D721Med (cell line): ENCODE data around the gene LCP1.

Source experiments
- DNase-seq: peaks from one replicate; pipeline ENCODE4 v3.0.0; 2011; ENCODE audit warnings: low spot score; ENCODE audit not compliant: insufficient read length
- FAIRE-seq: peaks from 2 replicates; lab custom pipeline; 2011; peaks lifted over from hg19 to GRCh38; lab: Jason Lieb, UNC
- CTCF ChIP-seq: IDR thresholded peaks from 2 replicates; pipeline ENCODE4 v1.5.1; 2012; ENCODE audit warnings: mild to moderate bottlenecking, control low read depth; ENCODE audit not compliant: insufficient read depth; ENCODE audit errors: missing control alignments

Gene LCP1

GRCh38 chr13:46179969-46180763 is 1.8 kb downstream of the LCP1 start:
- FAIRE-seq = no peak

GRCh38 chr13:46179491-46179908 is 2.5 kb downstream of the LCP1 start:
- no peak for DNase-seq
- no peak for FAIRE-seq
- TF ChIP-seq CTCF = no peak

More at GRCh38 chr13:46179969-46180763, 1.8 kb downstream of the LCP1 start:
- no peak for DNase-seq
- TF ChIP-seq CTCF = no peak

- FAIRE-seq (no peak), DNase-seq (no peak)
- no peak for TF ChIP-seq CTCF
Measured at GRCh38 chr13:46178821-46179220, 3.2 kb downstream of the LCP1 start.

- DNase-seq (no peak), FAIRE-seq (no peak)
- no peak for TF ChIP-seq CTCF
Measured at GRCh38 chr13:46178143-46178542, 3.8 kb downstream of the LCP1 start.

- FAIRE-seq = no peak
- TF ChIP-seq CTCF = no peak
- no peak for DNase-seq
Measured at GRCh38 chr13:46176756-46177155, 5.2 kb downstream of the LCP1 start.

GRCh38 chr13:46173656-46174055 is 8.3 kb downstream of the LCP1 start:
- TF ChIP-seq CTCF = no peak
- FAIRE-seq = no peak

GRCh38 chr13:46172531-46172991 is 9.4 kb downstream of the LCP1 start:
- no peak for DNase-seq
- FAIRE-seq = no peak
- TF ChIP-seq CTCF = no peak

More at GRCh38 chr13:46173656-46174055, 8.3 kb downstream of the LCP1 start:
- DNase-seq = no peak
